ENCODE data around the gene VPREB3.

VPREB3 gene

GRCh38 chr22:23755711-23756110 lies 1.5 kb upstream of the VPREB3 start:
- Histone ChIP-seq H3K9ac (ENCODE audit: low read length) (no peak overlapping the region), H3K4me2 (ENCODE audit: low read depth, low read length) (no peak overlapping the region), H3K4me3 (ENCODE audit: low read length) (no peak overlapping the region), H3K36me3 (replicated peaks; ENCODE audit: insufficient read depth, low read length) (no peaks in the 10 kb centered on the region), H3K79me2 (ENCODE audit: low read length) (no peaks in the 10 kb centered on the region), H3K4me1 (ENCODE audit: low read length) (no peaks in the 10 kb centered on the region), H3K9me3 (replicated peaks; ENCODE audit: insufficient read depth, low read length) (no peaks in the 10 kb centered on the region), H2AFZ (ENCODE audit: low read length) (no peak overlapping the region), H3K9me2 (replicated peaks; ENCODE audit: insufficient read depth, low read length) (no peaks in the 10 kb centered on the region), H3K27me3 (replicated peaks; ENCODE audit: insufficient read depth, low read length) (no peaks in the 10 kb centered on the region), H3K27ac (ENCODE audit: low read length) (no peak overlapping the region), H4K20me1 (ENCODE audit: insufficient read depth, low read length) (no peaks in the 10 kb centered on the region), H3F3A (ENCODE audit: insufficient read depth, low read length) (peaks cover 3% of the 10 kb centered on the region; the same call in 1 of the 2 replicates)
- no peak for TF ChIP-seq EZH2phosphoT487 (IDR thresholded peaks at IDR 0.05; ENCODE audit: low read length)
- TF ChIP-seq EZH2 (optimal IDR thresholded peaks at IDR 0.05; ENCODE audit: low read depth, low read length), result no peak
- TF ChIP-seq CTCF (IDR thresholded peaks at IDR 0.05; ENCODE audit: low read length), result no peak
- no peak for DNase-seq

GRCh38 chr22:23754980-23755636 lies 883 bp upstream of the VPREB3 start:
- H3K27ac ChIP-seq (ENCODE audit: low read length), result no peak overlapping the region

GRCh38 chr22:23753385-23753784 lies 840 bp downstream of the VPREB3 start:
- Histone ChIP-seq H2AFZ (ENCODE audit: low read length) (no peak overlapping the region), H3K27me3 (replicated peaks; ENCODE audit: insufficient read depth, low read length) (no peaks in the 10 kb centered on the region), H3K9me2 (replicated peaks; ENCODE audit: insufficient read depth, low read length) (no peaks in the 10 kb centered on the region), H3F3A (ENCODE audit: insufficient read depth, low read length) (peaks cover 3% of the 10 kb centered on the region; the same call in 1 of the 2 replicates), H3K79me2 (ENCODE audit: low read length) (no peaks in the 10 kb centered on the region), H3K9ac (ENCODE audit: low read length) (no peak overlapping the region), H4K20me1 (ENCODE audit: insufficient read depth, low read length) (no peaks in the 10 kb centered on the region), H3K27ac (ENCODE audit: low read length) (no peak overlapping the region), H3K4me2 (ENCODE audit: low read depth, low read length) (no peak overlapping the region), H3K36me3 (replicated peaks; ENCODE audit: insufficient read depth, low read length) (no peaks in the 10 kb centered on the region), H3K9me3 (replicated peaks; ENCODE audit: insufficient read depth, low read length) (no peaks in the 10 kb centered on the region), H3K4me3 (ENCODE audit: low read length) (no peak overlapping the region), H3K4me1 (ENCODE audit: low read length) (peaks cover 5% of the 10 kb centered on the region; the same call in 1 of the 2 replicates)
- TF ChIP-seq EZH2 (optimal IDR thresholded peaks at IDR 0.05; ENCODE audit: low read depth, low read length) (no peak), EZH2phosphoT487 (IDR thresholded peaks at IDR 0.05; ENCODE audit: low read length) (no peak), CTCF (IDR thresholded peaks at IDR 0.05; ENCODE audit: low read length) (no peak)
- no peak for DNase-seq

More at GRCh38 chr22:23754980-23755636, 883 bp upstream of the VPREB3 start:
- TF ChIP-seq EZH2phosphoT487 (IDR thresholded peaks at IDR 0.05; ENCODE audit: low read length), result no peak
- DNase-seq, result no peak
- H3K4me2 ChIP-seq (ENCODE audit: low read depth, low read length), result no peak overlapping the region
- H3K27me3 ChIP-seq (replicated peaks; ENCODE audit: insufficient read depth, low read length), result no peaks in the 10 kb centered on the region
- no peaks in the 10 kb centered on the region for H3K36me3 ChIP-seq (replicated peaks; ENCODE audit: insufficient read depth, low read length)
- H3F3A ChIP-seq (ENCODE audit: insufficient read depth, low read length), result peaks cover 3% of the 10 kb centered on the region; the same call in 1 of the 2 replicates
- no peak overlapping the region for H2AFZ ChIP-seq (ENCODE audit: low read length)
- no peaks in the 10 kb centered on the region for H3K79me2 ChIP-seq (ENCODE audit: low read length)
- no peaks in the 10 kb centered on the region for H3K9me3 ChIP-seq (replicated peaks; ENCODE audit: insufficient read depth, low read length)
- H3K9me2 ChIP-seq (replicated peaks; ENCODE audit: insufficient read depth, low read length), result no peaks in the 10 kb centered on the region
- H3K9ac ChIP-seq (ENCODE audit: low read length), result no peak overlapping the region
- H4K20me1 ChIP-seq (ENCODE audit: insufficient read depth, low read length), result no peaks in the 10 kb centered on the region
- peaks cover 5% of the 10 kb centered on the region; the same call in 1 of the 2 replicates for H3K4me1 ChIP-seq (ENCODE audit: low read length)
- no peak overlapping the region for H3K4me3 ChIP-seq (ENCODE audit: low read length)

GRCh38 chr22:23752750-23753149 lies 1.5 kb downstream of the VPREB3 start:
- no peaks in the 10 kb centered on the region for H3K9me2 ChIP-seq (replicated peaks; ENCODE audit: insufficient read depth, low read length)
- peaks cover 3% of the 10 kb centered on the region; the same call in 1 of the 2 replicates for H3F3A ChIP-seq (ENCODE audit: insufficient read depth, low read length)
- DNase-seq, result no peak
- H3K9ac ChIP-seq (ENCODE audit: low read length), result no peak overlapping the region
- H3K4me1 ChIP-seq (ENCODE audit: low read length), result peaks cover 5% of the 10 kb centered on the region; the same call in 1 of the 2 replicates
- H3K79me2 ChIP-seq (ENCODE audit: low read length), result no peaks in the 10 kb centered on the region
- H3K27ac ChIP-seq (ENCODE audit: low read length), result no peak overlapping the region
- H3K4me2 ChIP-seq (ENCODE audit: low read depth, low read length), result no peak overlapping the region
- no peaks in the 10 kb centered on the region for H4K20me1 ChIP-seq (ENCODE audit: insufficient read depth, low read length)
- H3K36me3 ChIP-seq (replicated peaks; ENCODE audit: insufficient read depth, low read length), result no peaks in the 10 kb centered on the region
- no peaks in the 10 kb centered on the region for H3K27me3 ChIP-seq (replicated peaks; ENCODE audit: insufficient read depth, low read length)
- H2AFZ ChIP-seq (ENCODE audit: low read length), result no peak overlapping the region
- no peak overlapping the region for H3K4me3 ChIP-seq (ENCODE audit: low read length)
- TF ChIP-seq EZH2 (optimal IDR thresholded peaks at IDR 0.05; ENCODE audit: low read depth, low read length) (no peak), EZH2phosphoT487 (IDR thresholded peaks at IDR 0.05; ENCODE audit: low read length) (no peak), CTCF (IDR thresholded peaks at IDR 0.05; ENCODE audit: low read length) (no peak)
- H3K9me3 ChIP-seq (replicated peaks; ENCODE audit: insufficient read depth, low read length), result no peaks in the 10 kb centered on the region
